Globus pallidus (tissue), 1 donor: ENCODE data around the gene CDKL4.
A peak's percentile ranks its signal among the peaks of the same experiment; 100 is the strongest.
"Not testable (repeated sequence)": the region's sequence is repeated elsewhere in the genome, so short reads cannot be mapped to it uniquely, and the experiment has no call there.

Source experiments
- DNase-seq: peaks from one replicate; pipeline ENCODE4 v3.0.0-alpha.2; 2015; ENCODE audit warnings: low spot score

Gene CDKL4

GRCh38 chr2:39228413-39229209 is 15.2 kb downstream of the CDKL4 start:
- peak; percentile 9 for DNase-seq

DNA sequence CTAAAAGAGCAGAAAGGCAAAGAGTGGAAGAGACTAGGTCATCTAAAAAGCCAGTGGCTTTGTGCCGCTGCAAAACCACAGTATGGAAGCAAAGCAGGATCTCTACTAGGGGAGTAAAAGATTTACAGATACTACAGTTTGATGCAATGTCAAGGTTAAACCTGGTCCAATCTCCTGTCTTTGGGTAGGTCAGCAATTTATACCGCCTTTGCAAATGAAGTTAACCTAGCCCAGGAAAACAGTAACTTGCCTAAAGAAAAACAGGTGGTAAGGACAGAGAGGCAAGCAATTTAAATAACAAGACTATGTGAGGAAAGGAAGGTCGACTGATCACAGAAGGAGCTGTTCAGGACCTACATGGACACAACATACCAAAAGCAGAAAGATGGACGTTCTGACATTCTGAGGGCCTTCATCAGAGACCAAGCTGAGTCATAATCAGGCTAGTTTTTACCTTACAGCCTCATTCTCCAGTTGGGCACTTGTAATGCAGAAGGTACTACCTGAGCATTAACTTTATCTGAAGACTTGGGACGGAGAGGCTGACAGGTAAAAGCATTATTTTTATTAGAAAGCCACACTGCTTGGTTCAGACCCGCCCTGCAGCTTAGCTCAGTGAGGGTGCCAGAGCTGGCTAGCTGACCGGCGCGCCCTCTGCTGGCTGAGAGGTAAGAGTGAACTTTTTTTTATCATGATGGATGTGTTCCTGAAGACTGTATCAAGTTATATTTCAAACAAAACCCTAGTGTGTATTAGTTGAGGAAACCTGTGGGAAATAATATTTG is 15.9 kb downstream of the CDKL4 start:
- peak; percentile 77 for DNase-seq

DNA sequence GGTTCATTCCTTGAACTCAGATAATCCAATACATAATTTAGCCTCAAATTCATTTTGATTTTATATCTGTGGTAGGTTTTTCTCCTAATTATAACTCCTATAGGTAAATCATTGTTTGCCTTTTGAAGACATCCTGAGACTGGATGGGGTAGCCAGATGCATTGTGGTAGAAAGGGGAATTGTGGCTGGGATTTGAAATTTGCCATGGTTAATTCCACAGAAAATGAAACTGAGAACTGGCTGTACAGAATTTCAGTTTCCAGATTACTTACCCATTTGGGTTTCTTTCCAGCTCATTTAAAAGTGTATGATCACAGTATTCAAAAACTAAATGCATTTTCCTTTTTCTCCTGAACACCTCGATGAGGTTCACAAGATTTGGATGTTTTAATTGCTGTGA is 18.2 kb downstream of the CDKL4 start:
- DNase-seq: no peak

DNA sequence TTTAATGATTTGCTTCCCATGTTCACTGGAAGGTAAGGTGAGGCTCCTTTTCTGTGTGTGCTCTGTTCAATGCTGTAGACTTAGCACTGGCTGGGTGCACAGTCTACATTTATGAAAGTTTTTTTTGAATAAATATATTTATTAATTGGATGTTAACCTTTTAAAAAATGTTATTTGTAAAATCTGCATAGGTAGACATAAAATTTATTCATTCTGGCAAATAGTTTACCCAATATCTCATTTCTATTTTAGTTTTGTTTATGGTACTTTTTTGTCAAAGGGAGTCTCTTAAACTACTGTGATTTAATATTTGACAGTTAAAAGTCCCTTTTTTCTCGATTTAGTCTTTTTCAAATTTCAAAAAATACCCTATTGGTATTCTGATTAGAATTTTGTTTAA is 19.9 kb downstream of the CDKL4 start:
- no peak for DNase-seq

GRCh38 chr2:39221459-39221858 is 22.3 kb downstream of the CDKL4 start:
- DNase-seq: no peak

DNA sequence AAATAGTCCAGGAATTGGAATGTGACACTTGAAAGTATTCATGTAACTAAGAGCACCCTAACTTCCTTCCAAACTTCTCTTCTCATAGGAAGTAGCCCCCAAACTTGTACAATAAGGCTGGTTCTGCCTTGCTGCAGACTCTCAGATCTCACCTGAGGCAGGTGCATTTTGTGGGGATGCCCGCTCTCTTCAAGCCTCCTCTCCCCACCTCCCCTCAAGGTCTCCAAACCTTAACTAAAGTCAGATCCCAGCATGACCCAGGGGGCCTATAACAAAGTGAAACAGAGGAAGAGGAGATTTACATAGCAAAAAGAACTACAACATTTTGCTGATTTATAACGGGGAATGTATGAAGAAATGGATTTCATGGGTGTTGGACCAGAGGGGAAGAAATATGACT is 23.6 kb downstream of the CDKL4 start:
- DNase-seq: no peak

- DNase-seq: no peak
Observed at GRCh38 chr2:39218391-39218790, 25.4 kb downstream of the CDKL4 start.

- no peak for DNase-seq
Observed at GRCh38 chr2:39217192-39217550, 26.6 kb downstream of the CDKL4 start.

DNA sequence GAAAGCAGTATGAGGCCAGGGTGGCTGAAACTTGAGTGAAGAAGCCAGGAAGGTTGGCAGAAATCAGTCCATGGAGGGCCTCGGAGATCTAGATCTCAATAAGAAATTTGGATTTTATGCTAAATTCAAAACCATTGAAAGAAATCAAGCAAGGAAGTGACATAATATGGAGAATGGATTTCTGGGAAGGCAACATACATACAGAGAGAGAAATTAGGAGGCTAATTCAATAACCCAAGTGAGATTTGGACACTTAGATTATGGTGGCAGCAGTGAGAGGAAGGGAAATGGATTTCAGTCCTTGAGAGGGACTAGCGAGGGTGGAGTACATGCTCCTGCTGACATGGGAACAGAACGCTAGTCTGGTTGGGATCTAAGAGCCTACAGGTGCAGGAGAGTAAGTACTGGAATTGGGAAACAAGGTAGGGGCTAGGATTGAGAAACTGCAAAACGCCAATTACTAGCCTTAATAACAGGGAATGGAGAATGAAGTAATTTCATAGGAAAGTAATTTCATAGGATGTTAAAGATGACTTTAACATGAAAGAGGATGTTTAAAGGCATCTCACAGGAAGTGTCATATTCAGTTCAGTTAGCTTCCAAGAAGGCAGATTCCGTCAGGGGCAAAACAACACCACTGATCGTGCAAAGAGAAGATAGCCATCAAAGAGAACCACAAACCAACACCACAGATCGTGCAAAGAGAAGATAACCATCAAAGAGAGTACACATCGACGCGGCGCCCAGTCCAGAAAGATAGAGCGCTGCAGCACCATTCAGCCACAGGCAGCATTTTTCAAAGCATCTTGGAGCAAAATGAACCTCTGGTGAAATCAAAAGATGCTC is 27.2 kb downstream of the CDKL4 start:
- no peak for DNase-seq

GRCh38 chr2:39215545-39215944 is 28.2 kb downstream of the CDKL4 start:
- DNase-seq: no peak

GRCh38 chr2:39213015-39213414 is 30.8 kb downstream of the CDKL4 start:
- DNase-seq: no peak

DNA sequence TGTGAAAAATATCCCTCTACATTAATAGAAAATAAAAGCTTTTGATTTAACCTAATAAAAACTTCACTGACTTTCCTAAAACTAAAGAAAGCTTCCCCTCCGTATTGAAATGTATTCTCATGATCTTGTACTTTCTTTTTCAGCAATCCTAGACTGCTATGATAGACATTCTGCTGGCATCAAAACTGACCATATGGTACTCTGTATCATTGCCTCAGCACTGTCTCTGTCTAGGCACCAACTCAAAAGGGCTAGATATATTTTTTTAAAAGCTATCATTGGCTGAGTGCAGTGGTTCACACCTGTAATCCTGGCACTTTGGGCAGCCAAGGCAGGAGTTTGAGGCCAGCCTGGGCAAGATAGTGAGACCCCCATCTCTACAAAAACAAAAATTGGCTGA is 32.9 kb downstream of the CDKL4 start:
- no peak for DNase-seq

DNA sequence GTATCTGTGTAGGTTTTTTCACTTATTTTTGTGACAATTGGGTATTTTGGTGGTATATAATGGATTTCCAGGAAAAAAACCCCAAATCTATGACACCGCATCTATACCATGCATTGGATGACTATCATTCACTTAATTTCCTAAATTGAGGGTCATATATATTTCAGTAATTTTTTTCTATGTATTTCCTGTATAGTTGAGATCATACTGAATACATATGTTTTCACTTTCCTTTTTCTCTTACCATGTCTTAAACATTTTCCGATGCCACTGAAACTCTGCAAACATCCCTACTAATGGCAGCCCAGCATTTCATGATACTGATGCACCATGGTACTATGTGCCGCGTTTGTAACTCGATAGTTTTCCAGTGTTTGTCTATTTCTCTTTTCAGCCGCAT is 40.4 kb downstream of the CDKL4 start:
- DNase-seq: no peak

DNA sequence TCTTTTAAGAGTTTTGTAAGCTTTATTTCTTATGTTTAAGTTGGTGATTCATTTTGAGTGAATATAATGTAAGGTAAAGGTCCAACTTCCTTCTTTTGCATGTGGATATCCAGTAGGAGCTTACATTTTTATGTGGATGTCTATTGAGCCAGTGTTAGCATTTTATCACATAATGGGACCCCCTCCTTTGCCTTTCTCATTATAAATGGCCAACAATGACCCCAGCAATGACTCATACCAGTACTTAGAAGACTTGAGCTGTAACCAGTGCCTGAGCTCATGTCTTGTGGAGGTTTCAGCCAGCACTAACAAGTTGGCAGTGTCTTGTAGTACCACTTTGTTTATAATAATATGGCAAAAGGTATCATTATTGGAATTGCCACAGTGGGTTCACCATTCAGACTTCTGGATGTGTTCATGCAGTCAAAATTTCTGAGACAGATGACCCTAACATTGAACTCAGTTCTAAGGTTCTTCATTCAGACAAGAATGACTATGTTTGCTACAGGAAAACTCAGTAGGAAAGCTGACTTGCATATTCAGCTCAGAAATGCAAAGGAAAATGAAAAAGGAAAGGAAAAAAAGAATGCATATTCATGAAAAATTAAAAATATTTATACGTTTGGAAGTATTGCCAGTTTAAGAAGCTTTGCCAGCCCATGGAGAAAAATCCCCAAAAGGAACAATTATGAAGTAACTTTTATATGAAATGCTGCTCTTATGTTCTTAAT is 41.0 kb downstream of the CDKL4 start:
- no peak for DNase-seq

DNA sequence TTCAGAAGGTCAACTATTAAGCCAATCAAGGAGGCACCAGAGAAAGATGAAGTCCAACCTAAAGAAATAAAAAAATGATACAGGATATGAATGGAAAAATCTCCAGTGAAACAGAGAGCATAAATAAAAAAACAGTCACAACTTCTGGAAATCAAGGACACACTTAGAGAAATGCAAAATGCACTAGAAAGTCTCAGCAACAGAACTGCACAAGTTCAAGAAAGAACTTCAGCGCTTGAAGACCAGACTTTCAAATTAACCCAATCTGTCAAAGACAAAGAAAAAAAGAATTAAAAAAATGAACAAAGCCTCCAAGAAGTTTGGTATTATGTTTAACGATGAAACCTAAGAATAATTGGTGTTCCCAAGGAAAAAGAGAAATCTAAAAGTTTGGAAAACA is 46.8 kb downstream of the CDKL4 start:
- not testable (repeated sequence) for DNase-seq

DNA sequence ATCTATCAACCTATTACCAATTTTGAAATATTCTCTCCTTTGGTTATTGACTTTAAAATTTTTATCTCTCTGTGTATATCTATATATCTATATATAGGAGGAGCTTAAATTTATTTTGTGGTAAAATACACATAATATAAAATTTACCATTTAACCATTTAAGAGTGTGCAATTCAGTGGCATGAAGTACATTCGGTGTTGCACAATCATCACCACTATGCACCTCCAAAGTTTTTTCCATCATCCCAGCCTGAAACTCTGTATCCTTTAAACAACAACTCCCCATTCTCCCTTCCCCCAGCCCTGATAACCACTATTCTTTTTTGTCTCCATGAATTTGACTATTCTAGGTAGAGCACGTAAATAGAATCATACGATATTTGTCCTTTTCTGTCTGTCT is 49.1 kb downstream of the CDKL4 start:
- DNase-seq: no peak

DNA sequence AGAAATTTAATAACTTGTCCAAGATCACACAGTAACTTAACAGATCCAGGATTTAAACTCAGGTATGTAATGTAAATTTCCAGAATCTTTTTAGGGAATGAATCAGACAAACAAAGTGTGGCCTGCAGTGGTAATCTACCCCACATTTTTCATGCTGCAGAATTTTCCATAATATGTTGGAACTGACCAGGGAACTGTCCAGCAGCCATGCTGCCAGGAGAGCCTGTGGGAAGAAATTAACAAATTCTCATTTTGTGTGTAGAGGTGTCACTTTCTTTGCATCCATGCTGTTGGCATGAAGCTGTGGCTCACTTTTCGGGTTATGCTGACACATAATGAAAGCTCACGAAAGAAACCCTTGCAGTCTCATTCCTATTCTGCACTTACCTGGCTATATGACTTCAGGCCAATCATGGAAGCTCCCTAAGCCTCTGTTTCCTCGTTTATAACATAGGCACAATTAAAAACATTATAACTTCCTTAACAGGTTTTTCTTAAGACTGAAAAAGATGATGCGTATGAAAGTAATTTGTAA is 54.7 kb downstream of the CDKL4 start:
- no peak for DNase-seq

- no peak for DNase-seq
Observed at GRCh38 chr2:39183673-39184072, 60.1 kb downstream of the CDKL4 start.

DNA sequence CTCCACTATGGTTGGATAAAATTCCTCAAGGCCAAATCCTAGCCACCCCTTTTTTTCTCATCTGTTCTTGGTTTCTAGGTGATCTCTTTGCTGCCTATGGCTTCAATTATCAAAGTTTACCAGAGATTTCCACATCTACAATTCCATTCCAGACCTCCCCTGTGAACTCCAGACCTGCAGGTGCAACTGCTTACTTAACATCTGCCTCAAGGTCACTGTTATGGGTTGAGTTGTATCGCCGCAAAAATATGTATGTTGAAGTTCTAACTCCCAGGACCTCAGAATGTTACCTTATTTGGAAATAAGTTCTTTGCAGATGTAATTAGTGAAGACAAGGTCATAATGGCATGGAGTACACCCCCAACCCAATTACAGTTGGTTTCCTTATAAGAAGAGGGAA is 62.5 kb downstream of the CDKL4 start:
- DNase-seq: no peak

DNA sequence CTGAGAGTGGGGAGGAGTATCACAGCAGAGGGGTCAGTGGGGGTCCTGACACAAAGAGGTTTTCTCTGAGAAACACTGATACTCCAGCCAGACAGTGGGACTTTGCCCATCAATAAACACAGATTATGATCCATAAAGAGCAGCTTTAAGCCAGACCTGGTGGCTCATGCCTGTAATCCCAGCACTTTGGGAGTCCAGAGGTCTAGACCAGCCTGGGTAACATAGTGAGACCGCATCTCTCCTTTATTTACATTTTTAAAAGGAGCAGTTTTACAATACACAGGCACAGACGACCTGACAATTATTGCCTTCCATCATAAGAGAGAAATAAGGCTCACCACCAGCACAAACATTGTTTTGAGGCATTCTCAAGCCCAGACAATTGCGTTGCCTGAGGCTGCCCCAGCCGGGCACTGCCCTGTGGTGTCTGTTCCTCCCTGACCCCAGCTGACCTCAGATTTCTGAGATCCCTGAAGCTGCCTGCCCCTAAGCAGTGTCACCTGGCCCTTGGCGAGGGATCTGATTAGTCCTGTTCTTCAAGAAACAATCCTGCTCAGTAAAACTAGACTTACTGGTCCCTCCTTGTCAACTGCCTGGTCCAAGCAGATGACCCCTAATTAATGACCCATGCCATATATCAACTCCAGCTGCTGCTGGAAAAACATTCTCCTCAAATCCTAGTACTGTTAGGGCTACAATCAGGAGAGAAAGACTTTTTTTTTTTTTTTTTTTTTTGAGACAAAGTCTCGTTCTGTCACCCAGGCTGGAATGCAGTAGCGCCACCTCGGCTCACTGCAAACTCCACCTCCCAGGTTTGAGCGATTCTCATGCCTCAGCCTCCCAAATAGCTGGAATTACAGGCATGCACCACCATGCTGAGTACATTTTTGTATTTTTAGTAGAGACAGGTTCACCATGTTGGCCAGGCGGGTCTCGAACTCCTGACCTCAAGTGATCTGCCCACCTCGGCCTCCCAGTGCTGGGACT is 63.5 kb downstream of the CDKL4 start:
- DNase-seq: no peak
